RCC 7860 (cell line): Measurements from ENCODE around the gene SLC35F1.

Experiments
- DNase-seq: peaks from one replicate; pipeline ENCODE4 v3.0.0-alpha.2; 2015; ENCODE audit warnings: low spot score
- FAIRE-seq: peaks from 2 replicates; lab custom pipeline; 2012; peaks lifted over from hg19 to GRCh38; lab: Jason Lieb, UNC

SLC35F1 gene

DNA sequence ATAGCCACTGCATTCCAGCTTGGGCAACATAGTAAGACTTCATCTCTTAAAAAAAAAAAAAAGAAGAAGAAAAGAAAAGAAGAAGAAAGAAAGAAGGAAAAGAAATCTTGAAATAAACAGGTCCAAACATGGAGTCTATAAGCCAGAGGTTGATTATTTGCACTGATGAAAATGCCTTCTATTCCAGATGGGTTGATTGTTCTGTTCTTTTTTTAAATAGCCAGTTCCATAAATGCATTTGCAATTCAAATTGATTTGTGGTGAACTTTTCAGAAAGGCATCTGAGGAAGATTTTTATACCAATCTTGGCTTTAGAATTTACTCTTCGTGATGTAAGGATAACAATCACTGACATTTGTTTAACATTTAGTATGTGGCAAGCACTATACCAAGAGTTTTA, 397.3 kb downstream of the SLC35F1 start:
- FAIRE-seq: no peak
- DNase-seq: no peak

DNA sequence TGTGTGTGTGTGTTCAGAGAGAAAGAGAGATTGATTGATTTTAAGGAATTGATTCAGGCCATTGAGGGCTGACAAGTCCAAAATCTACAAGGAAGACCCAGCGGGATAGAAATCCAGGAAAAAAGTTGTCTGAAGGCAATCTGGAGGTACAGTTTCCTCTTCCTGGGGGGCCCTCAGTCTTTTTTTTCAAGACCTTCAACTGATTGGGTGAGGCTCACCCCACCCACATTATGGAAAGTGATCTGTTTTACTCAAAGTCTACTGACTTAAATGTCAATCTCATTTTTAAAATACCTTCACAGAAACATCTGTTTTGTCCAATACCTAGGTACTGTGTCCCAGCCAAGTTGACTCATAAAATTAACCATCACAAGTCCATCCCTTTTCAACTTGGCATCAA, 398.0 kb downstream of the SLC35F1 start:
- DNase-seq: no peak
- no peak for FAIRE-seq

GRCh38 chr6:118306392-118307238, 399.6 kb downstream of the SLC35F1 start:
- DNase-seq (no peak), FAIRE-seq (no peak)

DNA sequence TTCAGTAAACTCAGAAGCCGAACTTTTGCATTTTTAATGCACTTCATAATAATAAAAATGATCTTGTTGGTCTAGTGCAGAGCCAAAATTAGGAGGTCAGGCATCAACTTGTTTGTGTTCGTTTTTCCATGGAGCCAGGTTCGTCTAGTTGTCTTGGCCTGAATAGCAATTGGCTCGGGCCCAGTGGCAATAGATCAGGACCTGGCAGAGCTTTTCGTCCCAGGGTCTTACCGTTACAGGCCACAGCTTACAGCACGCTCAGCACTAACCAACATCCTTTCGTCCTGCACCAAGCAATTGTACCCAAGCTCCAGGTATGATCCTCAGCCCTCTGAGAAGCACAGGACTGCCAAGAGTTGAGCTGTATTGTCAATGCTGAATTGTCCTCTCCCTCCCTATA, 400.5 kb downstream of the SLC35F1 start:
- DNase-seq: no peak
- no peak for FAIRE-seq

DNA sequence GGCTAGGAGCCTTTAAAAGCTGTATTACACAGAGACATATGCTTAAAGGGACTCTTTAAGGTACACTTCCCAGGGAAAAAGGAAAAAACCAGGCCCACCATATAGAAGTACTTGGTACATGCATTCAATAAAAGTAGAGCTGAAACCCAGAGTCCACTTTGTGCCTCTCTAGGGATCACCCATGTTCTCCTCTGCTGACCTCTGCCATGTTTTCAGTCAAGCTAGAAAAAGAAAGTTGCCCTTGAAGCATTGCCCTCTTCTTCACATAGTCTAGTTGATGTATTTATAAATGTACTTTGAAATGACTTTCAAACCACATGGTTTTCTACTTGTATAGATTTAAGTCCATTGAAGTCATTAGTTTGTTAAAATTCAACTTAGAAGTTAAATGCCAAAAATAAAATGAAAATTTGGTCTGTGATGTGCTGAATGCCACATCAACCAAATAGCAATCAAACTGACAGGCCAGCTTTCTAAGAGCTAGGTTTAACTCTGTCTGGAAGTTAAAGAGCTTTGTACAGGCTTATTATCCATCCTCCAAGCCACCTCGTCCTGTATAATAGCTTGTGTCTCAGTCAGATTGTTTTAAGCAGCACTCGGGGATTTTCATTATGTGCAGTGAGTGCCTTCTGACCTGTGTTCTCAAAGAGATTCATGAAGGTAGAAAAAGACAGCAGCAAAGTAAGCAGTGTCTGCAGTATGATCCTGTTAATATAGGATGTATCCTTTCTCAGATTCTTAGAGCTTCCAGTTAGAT, 402.5 kb downstream of the SLC35F1 start:
- FAIRE-seq (no peak), DNase-seq (no peak)

- no peak for DNase-seq
- no peak for FAIRE-seq
Observed at GRCh38 chr6:118313208-118313607, 406.1 kb downstream of the SLC35F1 start.

DNA sequence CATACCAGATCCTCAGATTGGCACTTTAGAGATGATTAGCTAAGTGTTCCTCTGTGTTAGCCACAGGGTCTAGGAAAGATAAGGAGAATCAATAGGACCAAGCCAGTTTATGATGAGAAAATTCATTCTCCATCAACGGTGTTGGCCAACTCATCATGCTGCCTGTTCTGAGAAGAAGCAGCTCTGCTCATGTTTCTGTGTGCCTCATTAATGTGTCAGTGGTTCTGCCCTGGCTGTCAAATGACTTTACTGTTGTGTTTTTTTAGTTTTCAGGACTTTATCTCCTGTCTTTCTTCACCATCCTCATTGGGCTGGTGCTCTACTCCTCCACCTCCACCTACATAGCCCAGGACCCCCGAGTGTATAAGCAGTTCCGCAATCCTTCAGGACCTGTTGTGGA, 406.7 kb downstream of the SLC35F1 start:
- FAIRE-seq (no peak), DNase-seq (no peak)

GRCh38 chr6:118316796-118317384, 409.8 kb downstream of the SLC35F1 start:
- no peak for FAIRE-seq
- no peak for DNase-seq

- DNase-seq (no peak), FAIRE-seq (no peak)
Observed at GRCh38 chr6:118317581-118318563, 410.8 kb downstream of the SLC35F1 start.

GRCh38 chr6:118318648-118319047, 411.6 kb downstream of the SLC35F1 start:
- no peak for FAIRE-seq
- no peak for DNase-seq

DNA sequence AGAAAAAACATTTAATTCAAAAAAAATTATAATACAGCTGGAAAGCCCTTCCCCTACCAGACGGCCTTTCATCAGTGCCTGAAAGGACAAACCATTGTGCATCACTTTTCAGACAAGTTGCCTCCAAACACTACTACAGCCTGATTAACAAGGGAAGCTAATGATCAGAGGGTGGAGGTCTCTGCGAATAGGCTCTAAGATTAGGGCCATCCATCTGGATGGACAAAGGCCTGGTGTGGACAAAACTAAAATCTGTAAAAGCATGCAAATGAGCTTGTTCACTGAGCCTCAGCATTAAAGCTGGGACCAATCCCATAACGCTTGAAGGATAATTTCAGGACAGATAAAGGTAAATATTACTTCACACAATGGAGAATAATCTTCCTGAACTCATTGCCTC, 412.4 kb downstream of the SLC35F1 start:
- no peak for DNase-seq
- no peak for FAIRE-seq

DNA sequence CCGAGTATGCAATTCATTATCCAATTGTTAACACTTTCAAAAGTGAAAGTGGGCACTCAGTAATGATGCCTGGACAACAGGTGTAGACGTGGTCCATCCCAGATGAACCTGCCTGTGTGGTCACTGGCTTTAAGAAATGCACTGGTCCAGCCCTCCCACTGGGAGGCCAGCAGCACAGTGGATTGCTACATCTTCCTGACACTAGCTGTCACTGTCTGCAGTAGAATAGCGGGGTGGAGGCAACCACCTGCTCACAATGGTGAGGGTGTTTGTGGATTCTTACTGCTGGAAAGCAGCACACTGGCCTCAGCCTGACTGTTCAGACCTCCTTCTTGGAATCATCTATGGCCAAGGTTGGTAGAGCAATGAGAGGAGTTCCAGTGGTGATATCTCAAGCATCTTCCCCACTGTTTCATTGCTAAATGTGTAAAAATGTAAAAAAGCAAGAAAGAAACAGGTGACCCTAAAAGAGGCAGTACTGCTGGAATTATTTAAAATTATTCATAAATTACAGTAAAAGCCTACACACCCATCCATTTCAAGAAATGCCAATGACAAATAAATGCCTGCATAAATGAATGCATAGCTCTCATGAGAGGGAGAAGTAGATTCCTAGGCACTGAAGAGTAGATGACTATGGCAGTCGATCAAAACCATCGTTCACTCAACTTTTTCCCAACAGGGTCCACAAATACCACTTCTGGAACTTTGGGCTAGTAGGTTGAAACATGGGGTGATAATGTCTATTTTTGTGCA, 413.0 kb downstream of the SLC35F1 start:
- DNase-seq (no peak), FAIRE-seq (no peak)

DNA sequence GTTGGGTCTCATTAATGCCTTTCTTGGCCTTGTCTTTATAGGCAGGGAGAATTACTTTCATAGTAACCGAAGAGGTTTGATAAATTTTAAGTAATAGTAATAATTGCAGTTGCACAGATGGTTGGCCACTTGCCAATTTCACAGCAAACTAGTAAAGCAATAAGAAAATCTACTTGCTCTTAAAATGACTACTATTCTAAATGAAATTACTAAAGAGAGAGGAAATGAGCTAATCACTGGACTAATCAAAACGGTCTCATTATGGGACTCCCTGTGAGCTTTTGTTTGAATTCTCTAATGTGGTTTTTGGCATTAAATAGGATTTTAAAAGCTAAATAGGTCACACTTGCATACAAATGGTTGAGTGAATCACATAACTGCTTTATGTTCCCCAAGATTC, 413.6 kb downstream of the SLC35F1 start:
- DNase-seq: no peak
- no peak for FAIRE-seq

DNA sequence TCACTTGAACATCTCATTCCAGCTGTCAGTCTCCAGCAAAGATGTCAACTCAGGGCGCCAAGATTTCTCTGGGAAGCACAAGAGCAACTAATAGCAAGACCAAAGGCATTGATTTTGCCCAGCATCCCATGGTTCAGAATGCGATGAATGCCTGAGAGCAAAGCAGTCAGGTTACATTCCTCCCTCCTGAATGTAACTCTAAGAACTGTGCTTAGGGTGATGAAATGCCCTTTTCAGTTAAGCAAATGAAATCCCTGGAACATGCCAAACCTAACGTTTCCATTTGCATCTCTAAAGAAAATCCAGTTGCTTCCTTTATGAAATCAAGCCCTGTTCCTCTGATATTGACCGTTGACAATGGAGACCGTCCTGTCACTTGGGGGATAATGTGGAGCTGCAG, 417.1 kb downstream of the SLC35F1 start:
- FAIRE-seq: no peak
- DNase-seq: no peak

DNA sequence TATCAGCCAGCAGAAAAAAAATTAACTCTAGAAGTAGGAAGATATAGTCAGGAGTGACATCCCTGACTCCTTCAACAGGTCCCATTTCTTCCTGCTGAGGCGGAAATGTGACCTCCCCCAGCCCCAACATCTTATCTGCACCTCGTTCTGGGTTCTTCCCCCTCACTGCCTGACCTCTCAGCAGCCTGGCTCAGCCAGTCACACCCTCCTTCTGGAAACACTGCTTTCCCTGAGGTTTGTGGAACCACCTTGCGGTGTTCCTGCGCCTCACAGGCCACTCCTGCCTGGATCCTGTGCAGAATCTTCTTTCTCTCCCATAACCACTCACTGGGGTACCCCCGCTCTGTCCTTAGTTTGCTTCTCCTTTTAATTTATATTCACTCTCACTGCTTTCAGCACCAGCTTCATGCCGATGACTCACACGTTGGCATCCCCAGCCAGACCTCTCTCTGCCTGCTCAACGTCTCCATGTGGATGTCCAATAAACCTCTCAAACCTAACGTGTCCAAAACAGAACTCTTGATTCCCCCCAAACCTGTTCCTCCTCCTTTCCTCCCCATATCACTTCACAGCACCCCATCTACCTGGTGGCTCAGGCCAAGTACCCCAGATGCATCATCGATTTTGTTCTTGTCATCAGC, 418.3 kb downstream of the SLC35F1 start:
- DNase-seq (no peak), FAIRE-seq (no peak)

GRCh38 chr6:118326712-118327111, 419.6 kb downstream of the SLC35F1 start:
- no peak for DNase-seq
- FAIRE-seq: no peak

- DNase-seq: no peak
- no peak for FAIRE-seq
Observed at GRCh38 chr6:118327237-118327636, 420.2 kb downstream of the SLC35F1 start.

GRCh38 chr6:118333772-118334171, 426.7 kb downstream of the SLC35F1 start:
- FAIRE-seq (no peak), DNase-seq (no peak)

- DNase-seq (no peak), FAIRE-seq (no peak)
Observed at GRCh38 chr6:118334634-118335033, 427.6 kb downstream of the SLC35F1 start.
